Measurements from ENCODE around the gene STK32B.

- TF ChIP-seq GATA3 (IDR thresholded peaks at IDR 0.05; ENCODE audit: low read depth, low read length) (no peak), GATA2 (IDR thresholded peaks at IDR 0.05; ENCODE audit: low read depth, low read length) (no peak)
These were observed 33.7 kb downstream of the STK32B start for GRCh38 chr4:5084911-5085475.

Data from SH-SY5Y (cell line).